Skeletal muscle satellite cell (primary cell): Measurements from ENCODE around the gene RANBP3L.

Experiments
- H3K27me3 ChIP-seq: 2 replicates; pipeline ENCODE4 v1.7.0; 2013; ENCODE audit warnings: low read length; ENCODE audit not compliant: control insufficient read depth, insufficient read depth
- H3K36me3 ChIP-seq: 2 replicates; pipeline ENCODE4 v1.7.0; 2013; ENCODE audit warnings: mild to moderate bottlenecking, control low read depth, low read length; ENCODE audit not compliant: insufficient read depth
- H3K4me1 ChIP-seq: 2 replicates; pipeline ENCODE4 v1.7.0; 2013; ENCODE audit warnings: low read length; ENCODE audit not compliant: control insufficient read depth, insufficient read depth
- H3K4me2 ChIP-seq: 2 replicates; pipeline ENCODE4 v1.7.0; 2013; ENCODE audit warnings: mild to moderate bottlenecking, low read length
- H3K4me3 ChIP-seq: 2 replicates; pipeline ENCODE4 v1.7.0; 2013; ENCODE audit warnings: low read length
- H3K9ac ChIP-seq: 2 replicates; pipeline ENCODE4 v1.7.0; 2013; ENCODE audit warnings: mild to moderate bottlenecking, low read depth, low read length, moderate library complexity
- H3K9me3 ChIP-seq: replicated peaks from 2 replicates; pipeline ENCODE4 v1.7.0; 2013; ENCODE audit warnings: mild to moderate bottlenecking, control low read depth, low read length

RANBP3L gene

GRCh38 chr5:36253575-36253974 lies 48.1 kb downstream of the RANBP3L start:
- Histone ChIP-seq H3K27me3 (no peaks in the 10 kb centered on the region), H3K4me2 (no peak overlapping the region), H3K9me3 (no peaks in the 10 kb centered on the region), H3K9ac (no peak overlapping the region), H3K4me1 (no peaks in the 10 kb centered on the region), H3K36me3 (no peaks in the 10 kb centered on the region), H3K4me3 (no peak overlapping the region)

GRCh38 chr5:36252722-36253365 lies 48.9 kb downstream of the RANBP3L start:
- Histone ChIP-seq H3K27me3 (no peaks in the 10 kb centered on the region), H3K4me1 (no peaks in the 10 kb centered on the region), H3K9ac (no peak overlapping the region), H3K4me3 (no peak overlapping the region), H3K4me2 (no peak overlapping the region), H3K9me3 (no peaks in the 10 kb centered on the region), H3K36me3 (no peaks in the 10 kb centered on the region)

GRCh38 chr5:36251218-36251617 lies 50.5 kb downstream of the RANBP3L start:
- Histone ChIP-seq H3K27me3 (no peaks in the 10 kb centered on the region), H3K4me1 (no peaks in the 10 kb centered on the region), H3K4me3 (no peak overlapping the region), H3K4me2 (no peak overlapping the region), H3K36me3 (no peaks in the 10 kb centered on the region), H3K9me3 (no peaks in the 10 kb centered on the region), H3K9ac (no peak overlapping the region)

GRCh38 chr5:36250427-36250826 lies 51.3 kb downstream of the RANBP3L start:
- no peaks in the 10 kb centered on the region for H3K9me3 ChIP-seq
- H3K9ac ChIP-seq, result no peak overlapping the region
- H3K4me1 ChIP-seq, result no peaks in the 10 kb centered on the region
- no peaks in the 10 kb centered on the region for H3K36me3 ChIP-seq
- H3K4me2 ChIP-seq, result no peak overlapping the region
- no peak overlapping the region for H3K4me3 ChIP-seq
- no peaks in the 10 kb centered on the region for H3K27me3 ChIP-seq

GRCh38 chr5:36246036-36246800 lies 55.5 kb downstream of the RANBP3L start:
- H3K9ac ChIP-seq, result no peak overlapping the region
- H3K4me3 ChIP-seq, result no peak overlapping the region
- H3K4me1 ChIP-seq, result peaks cover 6% of the 10 kb centered on the region
- no peak overlapping the region for H3K4me2 ChIP-seq
- H3K36me3 ChIP-seq, result no peaks in the 10 kb centered on the region
- no peaks in the 10 kb centered on the region for H3K27me3 ChIP-seq
- no peaks in the 10 kb centered on the region for H3K9me3 ChIP-seq

- H3K4me3 ChIP-seq, result no peak overlapping the region
- H3K9me3 ChIP-seq, result no peaks in the 10 kb centered on the region
- no peak overlapping the region for H3K9ac ChIP-seq
- H3K4me1 ChIP-seq, result peaks cover 16% of the 10 kb centered on the region
- no peaks in the 10 kb centered on the region for H3K36me3 ChIP-seq
- no peak overlapping the region for H3K4me2 ChIP-seq
- H3K27me3 ChIP-seq, result no peaks in the 10 kb centered on the region
These were observed 57.6 kb downstream of the RANBP3L start for GRCh38 chr5:36244076-36244475.

GRCh38 chr5:36243653-36244052 lies 58.0 kb downstream of the RANBP3L start:
- no peak overlapping the region for H3K4me2 ChIP-seq
- no peaks in the 10 kb centered on the region for H3K27me3 ChIP-seq
- peaks cover 16% of the 10 kb centered on the region for H3K4me1 ChIP-seq
- no peak overlapping the region for H3K9ac ChIP-seq
- H3K9me3 ChIP-seq, result no peaks in the 10 kb centered on the region
- no peaks in the 10 kb centered on the region for H3K36me3 ChIP-seq
- no peak overlapping the region for H3K4me3 ChIP-seq

GRCh38 chr5:36242534-36243485 lies 58.9 kb downstream of the RANBP3L start:
- H3K9me3 ChIP-seq, result no peaks in the 10 kb centered on the region
- no peaks in the 10 kb centered on the region for H3K36me3 ChIP-seq
- peak overlapping the region; percentile 95 for H3K9ac ChIP-seq
- no peaks in the 10 kb centered on the region for H3K27me3 ChIP-seq
- peak overlapping the region; percentile 90 for H3K4me2 ChIP-seq
- peaks cover 16% of the 10 kb centered on the region for H3K4me1 ChIP-seq
- peak overlapping the region; percentile 91 for H3K4me3 ChIP-seq

GRCh38 chr5:36241631-36242533 lies 59.8 kb downstream of the RANBP3L start, which contains the start of gene NADK2:
NADK2 (minus strand) TSS chr5:36241925; CDS start chr5:36241798, 127 bp downstream.
- no peaks in the 10 kb centered on the region for H3K27me3 ChIP-seq
- no peaks in the 10 kb centered on the region for H3K36me3 ChIP-seq
- H3K4me1 ChIP-seq, result peaks cover 16% of the 10 kb centered on the region
- peak within 1 kb of the TSS; percentile 95 for H3K9ac ChIP-seq
- no peaks in the 10 kb centered on the region for H3K9me3 ChIP-seq
- H3K4me3 ChIP-seq, result peak within 1 kb of the TSS; percentile 91
- peak within 1 kb of the TSS; percentile 90 for H3K4me2 ChIP-seq

GRCh38 chr5:36240779-36241630 lies 60.7 kb downstream of the RANBP3L start:
- H3K4me3 ChIP-seq, result peak overlapping the region; percentile 91
- no peaks in the 10 kb centered on the region for H3K9me3 ChIP-seq
- H3K36me3 ChIP-seq, result no peaks in the 10 kb centered on the region
- peaks cover 16% of the 10 kb centered on the region for H3K4me1 ChIP-seq
- peak overlapping the region; percentile 90 for H3K4me2 ChIP-seq
- H3K9ac ChIP-seq, result peak overlapping the region; percentile 95
- no peaks in the 10 kb centered on the region for H3K27me3 ChIP-seq
